Ishikawa (cell line): ENCODE measurements around the gene GDPD3.

Source experiments
- CEBPB ChIP-seq: IDR thresholded peaks from 2 replicates; pipeline ENCODE4 v1.6.1; 2012
- CREB1 ChIP-seq: IDR thresholded peaks from 2 replicates; pipeline ENCODE4 v1.6.1; 2012; ENCODE audit warnings: low read depth
- EGR1 ChIP-seq: IDR thresholded peaks from 2 replicates; pipeline ENCODE4 v1.6.1; 2012
- EP300 ChIP-seq: IDR thresholded peaks from 2 replicates; pipeline ENCODE4 v1.6.1; 2012; ENCODE audit warnings: borderline replicate concordance
- FOXM1 ChIP-seq: IDR thresholded peaks from 2 replicates; pipeline ENCODE4 v1.6.1; 2012; ENCODE audit warnings: low read depth, borderline replicate concordance
- MAX ChIP-seq: IDR thresholded peaks from 2 replicates; pipeline ENCODE4 v1.6.1; 2012
- NFIC ChIP-seq: IDR thresholded peaks from 2 replicates; pipeline ENCODE4 v1.6.1; 2012
- RAD21 ChIP-seq: IDR thresholded peaks from 2 replicates; pipeline ENCODE4 v1.6.1; 2012; ENCODE audit warnings: low read depth
- REST ChIP-seq: IDR thresholded peaks from 2 replicates; pipeline ENCODE4 v1.6.1; 2012; ENCODE audit warnings: low read depth, mild to moderate bottlenecking
- TAF1 ChIP-seq: IDR thresholded peaks from 2 replicates; pipeline ENCODE4 v1.6.1; 2012; ENCODE audit warnings: low read depth, mild to moderate bottlenecking
- TCF12 ChIP-seq: IDR thresholded peaks from 2 replicates; pipeline ENCODE4 v1.6.1; 2012; ENCODE audit warnings: low read depth
- TEAD4 ChIP-seq: IDR thresholded peaks from 2 replicates; pipeline ENCODE4 v1.6.1; 2012
- USF1 ChIP-seq: IDR thresholded peaks from 2 replicates; pipeline ENCODE4 v1.6.1; 2012
- YY1 ChIP-seq: IDR thresholded peaks from 2 replicates; pipeline ENCODE4 v1.6.1; 2012; ENCODE audit warnings: low read depth
- ZBTB7A ChIP-seq: IDR thresholded peaks from 2 replicates; pipeline ENCODE4 v1.6.1; 2012; ENCODE audit warnings: low read depth

GDPD3 gene

GRCh38 chr16:30090610-30091331 is 22.6 kb downstream of the GDPD3 start:
- TF ChIP-seq MAX (no peak), TEAD4 (no peak), EP300 (no peak), TCF12 (no peak), NFIC (no peak), CEBPB (no peak), RAD21 (no peak), FOXM1 (no peak), REST (no peak)

- no peak for TF ChIP-seq CEBPB
- no peak for TF ChIP-seq CREB1
- no peak for TF ChIP-seq ZBTB7A
- TF ChIP-seq FOXM1: no peak
- TF ChIP-seq NFIC: no peak
- no peak for TF ChIP-seq RAD21
- TF ChIP-seq MAX: no peak
- no peak for TF ChIP-seq EP300
- no peak for TF ChIP-seq EGR1
- no peak for TF ChIP-seq USF1
- TF ChIP-seq REST: no peak
- TF ChIP-seq TEAD4: no peak
- TF ChIP-seq YY1: no peak
- no peak for TF ChIP-seq TCF12
- no peak for TF ChIP-seq TAF1
Measured at GRCh38 chr16:30088832-30089624, 24.3 kb downstream of the GDPD3 start.

GRCh38 chr16:30088237-30088831 is 25.0 kb downstream of the GDPD3 start:
- TF ChIP-seq FOXM1: no peak
- TF ChIP-seq REST: no peak
- TF ChIP-seq EP300: no peak
- TF ChIP-seq MAX: no peak
- TF ChIP-seq CEBPB: no peak
- no peak for TF ChIP-seq CREB1
- no peak for TF ChIP-seq TAF1
- no peak for TF ChIP-seq USF1
- no peak for TF ChIP-seq EGR1
- TF ChIP-seq YY1: no peak
- TF ChIP-seq ZBTB7A: no peak
- TF ChIP-seq TEAD4: no peak
- TF ChIP-seq NFIC: no peak
- TF ChIP-seq RAD21: no peak
